ENCODE data around the gene CETN2. TPM values are rescaled to one million over a fixed set of nuclear protein-coding genes. Genes with fewer than 3 reads are reported as not detected.
"Not testable (repeated sequence)": the region's sequence is repeated elsewhere in the genome, so short reads cannot be mapped to it uniquely, and the experiment has no call there.

Gene CETN2
- total and polyA plus RNA-seq, 2 donors = 38.3 to 44.1 TPM

GRCh38 chrX:152850465-152850864, 19.9 kb upstream of the CETN2 start:
- WGBS = 77% methylated on average over 2 of the region's 2 CpGs
- no peak overlapping the region for H3K4me3 ChIP-seq (ENCODE audit: low read depth, low read length)
- no peaks in the 10 kb centered on the region for H3K4me1 ChIP-seq (ENCODE audit: insufficient read depth)
- H3K36me3 ChIP-seq (ENCODE audit: insufficient read depth) = peaks cover 3% of the 10 kb centered on the region
- no peak for DNase-seq (ENCODE audit: extremely low spot score)
- H3K27ac ChIP-seq (ENCODE audit: low read depth) = no peak overlapping the region

GRCh38 chrX:152847281-152847680, 16.7 kb upstream of the CETN2 start:
- H3K27ac ChIP-seq (ENCODE audit: low read depth) = no peak overlapping the region
- no peaks in the 10 kb centered on the region for H3K4me1 ChIP-seq (ENCODE audit: insufficient read depth)
- no peak overlapping the region for H3K4me3 ChIP-seq (ENCODE audit: low read depth, low read length)
- DNase-seq (ENCODE audit: extremely low spot score) = no peak
- H3K36me3 ChIP-seq (ENCODE audit: insufficient read depth) = peaks cover 3% of the 10 kb centered on the region
- WGBS = 74% methylated on average over 6 of the region's 6 CpGs

GRCh38 chrX:152845618-152846240, 15.2 kb upstream of the CETN2 start:
- H3K27ac ChIP-seq (ENCODE audit: low read depth) = no peak overlapping the region
- WGBS = 86% methylated on average over 17 of the region's 17 CpGs

GRCh38 chrX:152844256-152844655, 13.7 kb upstream of the CETN2 start:
- H3K36me3 ChIP-seq (ENCODE audit: insufficient read depth) = no peaks in the 10 kb centered on the region
- no peak overlapping the region for H3K4me3 ChIP-seq (ENCODE audit: low read depth, low read length)
- H3K27ac ChIP-seq (ENCODE audit: low read depth) = no peak overlapping the region
- no peaks in the 10 kb centered on the region for H3K4me1 ChIP-seq (ENCODE audit: insufficient read depth)
- no peak for DNase-seq (ENCODE audit: extremely low spot score)
- WGBS = 79% methylated on average over 6 of the region's 6 CpGs

More at GRCh38 chrX:152845618-152846240, 15.2 kb upstream of the CETN2 start:
- no peaks in the 10 kb centered on the region for H3K4me1 ChIP-seq (ENCODE audit: insufficient read depth)
- no peak overlapping the region for H3K4me3 ChIP-seq (ENCODE audit: low read depth, low read length)
- no peak for DNase-seq (ENCODE audit: extremely low spot score)
- no peaks in the 10 kb centered on the region for H3K36me3 ChIP-seq (ENCODE audit: insufficient read depth)

- no peak overlapping the region for H3K4me3 ChIP-seq (ENCODE audit: low read depth, low read length)
- no peaks in the 10 kb centered on the region for H3K36me3 ChIP-seq (ENCODE audit: insufficient read depth)
- 85% methylated on average over 5 of the region's 5 CpGs for WGBS
- no peak for DNase-seq (ENCODE audit: extremely low spot score)
- no peak overlapping the region for H3K27ac ChIP-seq (ENCODE audit: low read depth)
- no peaks in the 10 kb centered on the region for H3K4me1 ChIP-seq (ENCODE audit: insufficient read depth)
Measured at GRCh38 chrX:152843852-152844251, 13.3 kb upstream of the CETN2 start.

GRCh38 chrX:152842772-152843338, 12.3 kb upstream of the CETN2 start:
- Histone ChIP-seq H3K4me1 (ENCODE audit: insufficient read depth) (no peaks in the 10 kb centered on the region), H3K4me3 (ENCODE audit: low read depth, low read length) (no peak overlapping the region), H3K36me3 (ENCODE audit: insufficient read depth) (no peaks in the 10 kb centered on the region), H3K27ac (ENCODE audit: low read depth) (no peak overlapping the region)
- DNase-seq (ENCODE audit: extremely low spot score) = no peak
- 95% methylated on average over 10 of the region's 10 CpGs for WGBS

- not testable (repeated sequence) for H3K27ac ChIP-seq (ENCODE audit: low read depth); H3K4me1 ChIP-seq (ENCODE audit: insufficient read depth); DNase-seq (ENCODE audit: extremely low spot score); H3K36me3 ChIP-seq (ENCODE audit: insufficient read depth); H3K4me3 ChIP-seq (ENCODE audit: low read depth, low read length)
- WGBS = 94% methylated on average over 1 of the region's 1 CpG
Measured at GRCh38 chrX:152835470-152835869, 4.9 kb upstream of the CETN2 start.

GRCh38 chrX:152833378-152833777, 2.8 kb upstream of the CETN2 start:
- Histone ChIP-seq H3K36me3 (ENCODE audit: insufficient read depth) (no peaks in the 10 kb centered on the region), H3K4me1 (ENCODE audit: insufficient read depth) (no peaks in the 10 kb centered on the region), H3K4me3 (ENCODE audit: low read depth, low read length) (no peak overlapping the region), H3K27ac (ENCODE audit: low read depth) (no peak overlapping the region)
- DNase-seq (ENCODE audit: extremely low spot score) = no peak
- WGBS = 69% methylated on average over 4 of the region's 4 CpGs

- Histone ChIP-seq H3K4me1 (ENCODE audit: insufficient read depth) (no peaks in the 10 kb centered on the region), H3K27ac (ENCODE audit: low read depth) (no peak overlapping the region), H3K4me3 (ENCODE audit: low read depth, low read length) (no peak overlapping the region), H3K36me3 (ENCODE audit: insufficient read depth) (no peaks in the 10 kb centered on the region)
- no peak for DNase-seq (ENCODE audit: extremely low spot score)
- WGBS = 94% methylated on average over 5 of the region's 5 CpGs
Measured at GRCh38 chrX:152832520-152832919, 2.0 kb upstream of the CETN2 start.

GRCh38 chrX:152831391-152831790, 834 bp upstream of the CETN2 start:
- Histone ChIP-seq H3K27ac (ENCODE audit: low read depth) (no peak overlapping the region), H3K4me3 (ENCODE audit: low read depth, low read length) (peak overlapping the region; percentile 73), H3K4me1 (ENCODE audit: insufficient read depth) (no peaks in the 10 kb centered on the region), H3K36me3 (ENCODE audit: insufficient read depth) (no peaks in the 10 kb centered on the region)
- WGBS = 4% methylated on average over 10 of the region's 10 CpGs
- DNase-seq (ENCODE audit: extremely low spot score) = no peak

GRCh38 chrX:152824841-152825374, 5.6 kb downstream of the CETN2 start:
- Histone ChIP-seq H3K27ac (ENCODE audit: low read depth) (no peak overlapping the region), H3K4me1 (ENCODE audit: insufficient read depth) (no peaks in the 10 kb centered on the region), H3K4me3 (ENCODE audit: low read depth, low read length) (no peak overlapping the region), H3K36me3 (ENCODE audit: insufficient read depth) (no peaks in the 10 kb centered on the region)
- WGBS = 28% methylated on average over 7 of the region's 7 CpGs
- DNase-seq (ENCODE audit: extremely low spot score) = no peak

- no peaks in the 10 kb centered on the region for H3K4me1 ChIP-seq (ENCODE audit: insufficient read depth)
- WGBS = 74% methylated on average over 6 of the region's 6 CpGs
- H3K36me3 ChIP-seq (ENCODE audit: insufficient read depth) = no peaks in the 10 kb centered on the region
- H3K27ac ChIP-seq (ENCODE audit: low read depth) = no peak overlapping the region
- H3K4me3 ChIP-seq (ENCODE audit: low read depth, low read length) = no peak overlapping the region
- no peak for DNase-seq (ENCODE audit: extremely low spot score)
Measured at GRCh38 chrX:152823657-152824056, 6.9 kb downstream of the CETN2 start.

GRCh38 chrX:152822383-152823086, 8.0 kb downstream of the CETN2 start:
- Histone ChIP-seq H3K4me1 (ENCODE audit: insufficient read depth) (no peaks in the 10 kb centered on the region), H3K36me3 (ENCODE audit: insufficient read depth) (no peaks in the 10 kb centered on the region), H3K4me3 (ENCODE audit: low read depth, low read length) (no peak overlapping the region), H3K27ac (ENCODE audit: low read depth) (no peak overlapping the region)
- no peak for DNase-seq (ENCODE audit: extremely low spot score)
- 61% methylated on average over 6 of the region's 6 CpGs for WGBS

Data from urinary bladder (tissue), 4 donors.